ENCODE results near the gene AURKB.

- TF ChIP-seq CTCF (IDR thresholded peaks at IDR 0.05) (no peak), POLR2A (IDR thresholded peaks at IDR 0.05) (no peak)
Observed at GRCh38 chr17:8189041-8189710, 21.2 kb downstream of the AURKB start.

Data from testis (tissue), 2 donors.